Measurements from ENCODE around the gene ASB6.
"Not testable (repeated sequence)": the region's sequence is repeated elsewhere in the genome, so short reads cannot be mapped to it uniquely, and the experiment has no call there.

The ASB6 gene

GRCh38 chr9:129639034-129639630 is 2.8 kb downstream of the ASB6 start:
- Histone ChIP-seq H3K9ac (ENCODE audit: low read depth, low read length, poor library complexity, severe bottlenecking) (no peak overlapping the region), H3K4me1 (ENCODE audit: insufficient read depth, low read length, poor library complexity, severe bottlenecking) (no peaks in the 10 kb centered on the region), H3K9me2 (replicated peaks; ENCODE audit: low read depth, low read length) (no peaks in the 10 kb centered on the region), H3K79me2 (ENCODE audit: insufficient read depth, low read length) (peaks cover 18% of the 10 kb centered on the region; the same call in 1 of the 2 replicates), H2AFZ (ENCODE audit: low read length) (no peak overlapping the region), H3K27me3 (ENCODE audit: insufficient read depth, low read length, poor library complexity, severe bottlenecking) (no peaks in the 10 kb centered on the region), H3K4me3 (ENCODE audit: low read length, poor library complexity, severe bottlenecking) (no peak overlapping the region), H3K4me2 (ENCODE audit: low read depth, low read length, poor library complexity, severe bottlenecking) (no peak overlapping the region), H3K36me3 (ENCODE audit: insufficient read depth, low read length) (peaks cover 13% of the 10 kb centered on the region; the same call in 1 of the 2 replicates), H3K9me3 (ENCODE audit: insufficient read depth, low read depth, low read length) (no peaks in the 10 kb centered on the region), H3F3A (ENCODE audit: low read depth) (no peaks in the 10 kb centered on the region), H4K20me1 (ENCODE audit: insufficient read depth, low read length, poor library complexity, severe bottlenecking) (peaks cover 6% of the 10 kb centered on the region)
- TF ChIP-seq EZH2phosphoT487 (IDR thresholded peaks at IDR 0.05; ENCODE audit: borderline replicate concordance) = no peak
- TF ChIP-seq, protein P1, sequence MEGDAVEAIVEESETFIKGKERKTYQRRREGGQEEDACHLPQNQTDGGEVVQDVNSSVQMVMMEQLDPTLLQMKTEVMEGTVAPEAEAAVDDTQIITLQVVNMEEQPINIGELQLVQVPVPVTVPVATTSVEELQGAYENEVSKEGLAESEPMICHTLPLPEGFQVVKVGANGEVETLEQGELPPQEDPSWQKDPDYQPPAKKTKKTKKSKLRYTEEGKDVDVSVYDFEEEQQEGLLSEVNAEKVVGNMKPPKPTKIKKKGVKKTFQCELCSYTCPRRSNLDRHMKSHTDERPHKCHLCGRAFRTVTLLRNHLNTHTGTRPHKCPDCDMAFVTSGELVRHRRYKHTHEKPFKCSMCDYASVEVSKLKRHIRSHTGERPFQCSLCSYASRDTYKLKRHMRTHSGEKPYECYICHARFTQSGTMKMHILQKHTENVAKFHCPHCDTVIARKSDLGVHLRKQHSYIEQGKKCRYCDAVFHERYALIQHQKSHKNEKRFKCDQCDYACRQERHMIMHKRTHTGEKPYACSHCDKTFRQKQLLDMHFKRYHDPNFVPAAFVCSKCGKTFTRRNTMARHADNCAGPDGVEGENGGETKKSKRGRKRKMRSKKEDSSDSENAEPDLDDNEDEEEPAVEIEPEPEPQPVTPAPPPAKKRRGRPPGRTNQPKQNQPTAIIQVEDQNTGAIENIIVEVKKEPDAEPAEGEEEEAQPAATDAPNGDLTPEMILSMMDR (conservative IDR thresholded peaks at IDR 0.05; ENCODE audit: low read length) = no peak

- Histone ChIP-seq H3K9me3 (ENCODE audit: insufficient read depth, low read depth, low read length) (no peaks in the 10 kb centered on the region), H3K36me3 (ENCODE audit: insufficient read depth, low read length) (peaks cover 13% of the 10 kb centered on the region; the same call in 1 of the 2 replicates), H3K79me2 (ENCODE audit: insufficient read depth, low read length) (peaks cover 22% of the 10 kb centered on the region; the same call in 1 of the 2 replicates), H3K4me2 (ENCODE audit: low read depth, low read length, poor library complexity, severe bottlenecking) (no peak overlapping the region), H3K27me3 (ENCODE audit: insufficient read depth, low read length, poor library complexity, severe bottlenecking) (no peaks in the 10 kb centered on the region), H3F3A (ENCODE audit: low read depth) (no peaks in the 10 kb centered on the region), H4K20me1 (ENCODE audit: insufficient read depth, low read length, poor library complexity, severe bottlenecking) (peaks cover 6% of the 10 kb centered on the region), H3K9ac (ENCODE audit: low read depth, low read length, poor library complexity, severe bottlenecking) (no peak overlapping the region), H3K4me3 (ENCODE audit: low read length, poor library complexity, severe bottlenecking) (no peak overlapping the region), H3K9me2 (replicated peaks; ENCODE audit: low read depth, low read length) (no peaks in the 10 kb centered on the region), H2AFZ (ENCODE audit: low read length) (no peak overlapping the region), H3K4me1 (ENCODE audit: insufficient read depth, low read length, poor library complexity, severe bottlenecking) (no peaks in the 10 kb centered on the region)
- TF ChIP-seq, protein P1 (conservative IDR thresholded peaks at IDR 0.05; ENCODE audit: low read length) = no peak
- TF ChIP-seq EZH2phosphoT487 (IDR thresholded peaks at IDR 0.05; ENCODE audit: borderline replicate concordance) = no peak
Measured at GRCh38 chr9:129637673-129638439, 4.1 kb downstream of the ASB6 start.

DNA sequence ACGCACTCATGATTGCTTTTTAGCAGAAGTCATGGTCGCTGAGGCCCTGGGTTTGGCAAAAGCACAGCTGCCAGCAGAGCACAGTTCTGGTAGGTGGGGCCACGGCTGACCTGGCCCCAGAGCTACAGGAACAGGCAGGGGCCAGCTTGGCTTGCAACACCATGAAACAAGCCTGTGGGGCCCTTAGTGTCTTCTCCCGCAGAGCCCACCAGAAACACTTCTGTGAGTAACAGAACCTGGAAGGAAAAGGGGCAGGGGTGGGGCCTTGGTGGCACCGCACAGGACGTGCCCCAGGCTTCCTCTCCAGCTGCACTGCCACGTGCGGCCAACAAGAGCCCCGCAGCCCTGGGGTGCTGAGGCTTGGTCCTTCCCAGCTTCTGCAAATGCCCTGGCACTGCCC is 4.8 kb downstream of the ASB6 start:
- Histone ChIP-seq H2AFZ (ENCODE audit: low read length) (no peak overlapping the region), H3K4me3 (ENCODE audit: low read length, poor library complexity, severe bottlenecking) (no peak overlapping the region), H3K9me3 (ENCODE audit: insufficient read depth, low read depth, low read length) (no peaks in the 10 kb centered on the region), H4K20me1 (ENCODE audit: insufficient read depth, low read length, poor library complexity, severe bottlenecking) (peaks cover 6% of the 10 kb centered on the region), H3F3A (ENCODE audit: low read depth) (no peaks in the 10 kb centered on the region), H3K27me3 (ENCODE audit: insufficient read depth, low read length, poor library complexity, severe bottlenecking) (no peaks in the 10 kb centered on the region), H3K79me2 (ENCODE audit: insufficient read depth, low read length) (peaks cover 22% of the 10 kb centered on the region; the same call in 1 of the 2 replicates), H3K4me1 (ENCODE audit: insufficient read depth, low read length, poor library complexity, severe bottlenecking) (no peaks in the 10 kb centered on the region), H3K9me2 (replicated peaks; ENCODE audit: low read depth, low read length) (no peaks in the 10 kb centered on the region), H3K9ac (ENCODE audit: low read depth, low read length, poor library complexity, severe bottlenecking) (no peak overlapping the region), H3K36me3 (ENCODE audit: insufficient read depth, low read length) (peaks cover 13% of the 10 kb centered on the region; the same call in 1 of the 2 replicates), H3K4me2 (ENCODE audit: low read depth, low read length, poor library complexity, severe bottlenecking) (no peak overlapping the region)
- TF ChIP-seq, protein P1 (conservative IDR thresholded peaks at IDR 0.05; ENCODE audit: low read length) = no peak
- TF ChIP-seq EZH2phosphoT487 (IDR thresholded peaks at IDR 0.05; ENCODE audit: borderline replicate concordance) = no peak

GRCh38 chr9:129636343-129636742 is 5.6 kb downstream of the ASB6 start:
- not testable (repeated sequence) for H3K4me1 ChIP-seq (ENCODE audit: insufficient read depth, low read length, poor library complexity, severe bottlenecking); H3K9me2 ChIP-seq (replicated peaks; ENCODE audit: low read depth, low read length); H3K9me3 ChIP-seq (ENCODE audit: insufficient read depth, low read depth, low read length); H4K20me1 ChIP-seq (ENCODE audit: insufficient read depth, low read length, poor library complexity, severe bottlenecking); H3F3A ChIP-seq (ENCODE audit: low read depth); H3K27me3 ChIP-seq (ENCODE audit: insufficient read depth, low read length, poor library complexity, severe bottlenecking); H2AFZ ChIP-seq (ENCODE audit: low read length); H3K4me3 ChIP-seq (ENCODE audit: low read length, poor library complexity, severe bottlenecking); H3K9ac ChIP-seq (ENCODE audit: low read depth, low read length, poor library complexity, severe bottlenecking); H3K4me2 ChIP-seq (ENCODE audit: low read depth, low read length, poor library complexity, severe bottlenecking)
- Histone ChIP-seq H3K36me3 (ENCODE audit: insufficient read depth, low read length) (peaks cover 13% of the 10 kb centered on the region; the same call in 1 of the 2 replicates), H3K79me2 (ENCODE audit: insufficient read depth, low read length) (peaks cover 24% of the 10 kb centered on the region; the same call in 1 of the 2 replicates)

Data from Loucy (cell line).